ENCODE results near the gene SMARCA2.

Gene SMARCA2

DNA sequence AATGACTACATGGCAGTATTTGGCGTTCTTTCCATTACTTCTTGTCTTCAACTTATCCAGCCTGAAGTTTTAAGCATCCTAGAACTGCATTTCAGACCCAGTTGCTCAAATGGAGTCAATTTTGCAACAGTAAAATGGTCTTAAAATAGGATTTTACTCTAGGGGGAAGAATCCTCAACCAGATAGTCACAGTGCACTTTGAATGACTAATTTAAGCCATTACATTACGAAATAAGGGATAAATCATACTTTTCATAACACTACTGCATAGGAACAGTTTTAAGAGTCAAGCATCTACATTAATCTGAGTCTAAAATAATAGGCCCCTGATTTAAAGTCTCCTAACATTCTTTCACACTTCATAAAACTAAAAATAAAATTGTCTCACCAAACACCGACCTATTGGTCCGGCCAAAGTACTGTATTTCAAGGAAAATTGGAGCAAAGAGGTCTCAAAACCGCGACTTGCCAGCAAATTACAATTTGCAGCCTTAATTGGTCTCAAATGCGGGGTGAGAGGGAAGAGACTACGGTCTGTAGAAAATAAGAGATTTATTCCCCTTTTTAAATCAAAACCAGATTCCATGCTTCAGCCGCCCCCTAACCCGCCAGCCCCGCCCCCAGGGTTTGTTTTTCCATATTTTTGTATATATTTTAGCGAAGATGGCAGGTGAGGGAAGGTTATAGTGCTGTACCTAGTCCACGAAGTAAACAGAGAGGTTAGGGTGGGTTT is 1.2 kb upstream of the SMARCA2 start:
- Histone ChIP-seq H3K27ac (ENCODE audit: insufficient read depth, low read depth, low read length, poor library complexity, severe bottlenecking) (no peak overlapping the region), H3K27me3 (ENCODE audit: control insufficient read depth, insufficient read depth, low read length, poor library complexity, severe bottlenecking) (peaks cover 73% of the 10 kb centered on the region)

DNA sequence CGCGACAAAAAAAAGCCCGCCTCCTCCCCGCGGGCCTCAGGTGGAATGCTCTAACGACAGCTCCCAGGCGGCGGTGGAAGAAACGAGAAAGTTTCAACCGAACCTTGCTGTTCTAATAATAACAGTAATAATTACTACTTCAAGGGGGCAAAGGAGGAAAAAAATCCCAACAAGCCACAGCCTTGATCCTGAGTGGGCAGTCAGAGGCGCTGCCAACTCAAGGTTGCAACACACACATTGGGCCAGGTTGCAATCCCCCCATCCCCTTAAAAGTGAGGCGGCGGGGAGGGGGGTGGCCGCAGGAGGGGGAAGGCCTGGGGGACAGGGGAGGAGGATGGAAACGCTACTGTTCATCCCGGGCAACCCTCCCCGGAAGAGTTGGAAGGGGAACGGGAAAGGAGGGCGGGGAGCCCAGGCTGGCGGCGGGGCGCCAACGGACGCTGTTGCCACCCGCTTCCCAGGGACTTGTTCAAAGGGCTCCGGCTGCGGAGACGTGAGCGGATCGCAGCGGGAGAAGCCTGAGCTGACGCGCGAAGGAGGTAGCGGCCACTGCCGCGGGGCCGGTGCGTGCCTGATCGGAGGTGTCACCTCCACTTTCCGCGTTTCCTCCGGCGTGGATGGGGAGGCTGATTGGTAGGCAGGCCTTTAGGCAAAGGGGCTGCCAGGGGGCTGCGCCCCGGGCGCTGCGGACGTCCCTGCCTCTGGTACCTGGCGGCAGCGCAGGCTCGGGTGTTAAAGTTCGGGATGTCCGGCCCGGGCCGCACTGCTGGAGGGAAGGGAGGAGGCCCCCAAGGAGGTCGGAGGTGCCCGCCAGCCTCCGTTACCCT is 647 bp downstream of the SMARCA2 start:
- H3K9me3 ChIP-seq (ENCODE audit: control insufficient read depth, low read length): no peaks in the 10 kb centered on the region
- H3K27me3 ChIP-seq (ENCODE audit: control insufficient read depth, insufficient read depth, low read length, poor library complexity, severe bottlenecking): peaks cover 91% of the 10 kb centered on the region
- whole genome bisulfite sequencing, 2 experiments: 0% methylated on average over 58 to 59 of the region's 59 CpGs
- no peak overlapping the region for H3K27ac ChIP-seq (ENCODE audit: insufficient read depth, low read depth, low read length, poor library complexity, severe bottlenecking)
- H3K4me3 ChIP-seq (ENCODE audit: insufficient read depth, low read depth, low read length): peak overlapping the region; percentile 81
- H3K4me1 ChIP-seq (ENCODE audit: control insufficient read depth, insufficient read depth, low read length): peaks cover 15% of the 10 kb centered on the region
- no peaks in the 10 kb centered on the region for H3K36me3 ChIP-seq (ENCODE audit: control insufficient read depth, insufficient read depth, low read length)

More for the DNA sequence above, 1.2 kb upstream of the SMARCA2 start:
- no peaks in the 10 kb centered on the region for H3K9me3 ChIP-seq (ENCODE audit: control insufficient read depth, low read length)
- H3K4me3 ChIP-seq (ENCODE audit: insufficient read depth, low read depth, low read length): peak overlapping the region; percentile 81
- H3K36me3 ChIP-seq (ENCODE audit: control insufficient read depth, insufficient read depth, low read length): no peaks in the 10 kb centered on the region
- 39 to 43% methylated on average over 10 to 13 of the region's 13 CpGs for WGBS, 2 experiments
- H3K4me1 ChIP-seq (ENCODE audit: control insufficient read depth, insufficient read depth, low read length): peaks cover 10% of the 10 kb centered on the region

DNA sequence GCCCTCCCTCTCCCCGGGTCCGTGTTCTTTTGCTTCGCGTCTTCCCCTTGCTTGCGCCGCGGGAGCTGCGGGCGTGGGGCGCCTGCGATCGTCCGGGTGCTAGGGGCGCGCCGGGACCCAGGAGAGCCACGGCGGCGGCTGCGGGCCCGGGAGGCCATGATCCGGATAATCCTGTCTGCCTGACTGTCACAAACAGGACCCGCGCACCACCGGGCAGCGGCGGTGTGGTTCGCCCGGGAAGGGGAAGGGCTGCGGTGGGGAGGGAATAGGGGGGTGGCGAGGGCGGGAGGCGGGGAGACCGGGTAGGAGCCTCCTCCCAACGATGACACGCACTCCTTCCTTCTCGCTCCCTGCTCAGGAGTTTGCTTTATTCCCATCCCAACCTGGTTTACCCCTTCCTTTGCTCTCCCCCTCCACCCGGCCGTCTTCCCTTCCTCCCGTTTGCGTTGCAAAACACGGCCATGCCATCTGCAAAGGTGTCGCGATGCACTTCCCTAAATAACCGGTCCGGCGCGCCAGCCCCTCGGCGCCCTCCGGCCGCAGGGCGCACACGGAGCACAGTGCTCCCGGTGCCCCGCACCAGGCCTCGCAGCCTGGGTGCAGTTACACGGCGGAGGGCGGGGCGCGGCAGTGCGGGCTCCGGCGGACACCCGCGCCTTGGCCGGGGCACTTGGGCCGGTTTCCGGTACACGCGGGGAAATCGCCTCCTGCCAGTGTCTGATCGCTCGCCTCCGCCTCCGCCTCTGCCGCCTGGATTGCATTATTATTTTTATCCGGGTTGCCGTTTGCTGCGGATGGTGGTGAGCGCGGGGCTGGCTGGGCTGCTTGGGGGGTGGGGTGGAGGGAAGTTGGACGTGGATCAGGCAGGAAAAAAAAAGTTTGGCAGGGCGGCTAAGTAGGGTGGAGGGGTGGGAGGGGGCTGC is 1.5 kb downstream of the SMARCA2 start:
- H3K9me3 ChIP-seq (ENCODE audit: control insufficient read depth, low read length): no peaks in the 10 kb centered on the region

DNA sequence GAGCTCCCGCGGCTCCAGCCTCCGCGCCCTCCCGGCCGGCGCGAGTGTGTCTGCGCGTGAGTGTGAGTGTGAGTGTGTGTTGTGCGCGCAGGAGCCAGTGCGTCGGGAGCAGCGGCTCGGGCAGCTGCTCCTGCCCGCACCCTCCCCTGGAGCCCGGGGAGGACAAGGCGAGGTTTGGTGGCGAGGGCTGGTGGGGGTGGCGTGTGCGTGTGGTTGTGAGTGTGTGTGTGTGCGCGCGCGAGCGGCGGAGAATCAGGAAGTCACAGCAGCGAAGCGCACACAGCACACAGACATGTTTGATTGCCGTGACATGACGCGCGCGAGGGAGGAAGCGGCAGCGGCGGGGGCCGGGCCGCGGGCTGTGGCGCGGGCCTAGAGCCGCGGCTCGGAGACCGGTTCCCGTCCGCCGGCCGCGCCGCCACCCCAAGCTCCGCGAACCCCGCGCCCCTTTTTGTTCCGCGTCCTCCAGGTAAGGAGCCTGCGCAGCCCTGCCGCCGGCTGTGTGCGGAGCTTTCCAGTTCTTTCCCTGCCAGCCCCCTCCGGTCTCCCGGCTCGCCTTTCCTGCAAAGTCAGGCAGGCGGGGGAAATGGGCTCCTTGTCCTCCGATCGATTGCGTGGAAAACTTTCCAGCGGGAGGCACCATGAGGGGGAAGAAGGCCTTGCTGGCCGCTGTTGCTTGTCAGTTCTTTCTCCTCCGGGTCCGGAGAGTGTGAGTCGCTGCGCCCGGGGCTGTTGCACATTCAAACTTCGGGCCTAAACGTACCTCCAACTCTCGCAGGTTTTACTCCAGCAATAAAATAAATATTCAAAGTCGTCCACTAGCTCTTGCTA is 2.4 kb downstream of the SMARCA2 start:
- 1% methylated on average over 81 of the region's 81 CpGs for WGBS, 2 experiments
- Histone ChIP-seq H3K36me3 (ENCODE audit: control insufficient read depth, insufficient read depth, low read length) (no peaks in the 10 kb centered on the region), H3K27ac (ENCODE audit: insufficient read depth, low read depth, low read length, poor library complexity, severe bottlenecking) (no peak overlapping the region), H3K27me3 (ENCODE audit: control insufficient read depth, insufficient read depth, low read length, poor library complexity, severe bottlenecking) (peaks cover 84% of the 10 kb centered on the region), H3K4me3 (ENCODE audit: insufficient read depth, low read depth, low read length) (peak overlapping the region; percentile 81), H3K4me1 (ENCODE audit: control insufficient read depth, insufficient read depth, low read length) (peaks cover 15% of the 10 kb centered on the region), H3K9me3 (ENCODE audit: control insufficient read depth, low read length) (no peaks in the 10 kb centered on the region)

More for the DNA sequence above, 1.5 kb downstream of the SMARCA2 start:
- peaks cover 15% of the 10 kb centered on the region for H3K4me1 ChIP-seq (ENCODE audit: control insufficient read depth, insufficient read depth, low read length)
- 0 to 1% methylated on average over 85 of the region's 85 CpGs for WGBS, 2 experiments
- peak overlapping the region; percentile 81 for H3K4me3 ChIP-seq (ENCODE audit: insufficient read depth, low read depth, low read length)
- no peaks in the 10 kb centered on the region for H3K36me3 ChIP-seq (ENCODE audit: control insufficient read depth, insufficient read depth, low read length)
- H3K27me3 ChIP-seq (ENCODE audit: control insufficient read depth, insufficient read depth, low read length, poor library complexity, severe bottlenecking): peaks cover 92% of the 10 kb centered on the region
- no peak overlapping the region for H3K27ac ChIP-seq (ENCODE audit: insufficient read depth, low read depth, low read length, poor library complexity, severe bottlenecking)

DNA sequence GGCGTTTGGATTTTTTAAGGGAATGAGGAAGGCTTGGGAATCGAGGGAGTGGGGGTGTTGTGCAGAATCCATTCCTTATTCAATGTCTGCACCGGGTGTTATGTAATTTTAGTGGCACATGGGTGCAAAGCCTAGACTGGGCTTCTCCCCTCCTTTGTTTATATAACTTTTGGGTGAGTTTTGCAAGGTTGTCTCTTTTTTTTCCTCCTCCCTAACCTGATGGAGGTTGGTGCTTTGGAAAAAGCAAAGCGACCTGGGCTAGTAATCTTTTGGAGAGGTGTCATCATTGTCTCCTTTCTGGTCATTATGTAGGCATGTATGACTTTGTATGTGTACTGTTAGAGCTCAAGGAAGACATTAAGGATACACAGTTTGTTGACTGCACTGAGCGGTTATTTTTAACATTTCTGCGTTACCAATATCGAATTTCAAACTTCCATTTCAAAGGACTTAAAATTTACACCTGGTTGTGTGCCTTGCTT is 3.1 kb downstream of the SMARCA2 start:
- H3K4me1 ChIP-seq (ENCODE audit: control insufficient read depth, insufficient read depth, low read length): peaks cover 15% of the 10 kb centered on the region
- peak overlapping the region; percentile 81 for H3K4me3 ChIP-seq (ENCODE audit: insufficient read depth, low read depth, low read length)
- no peak overlapping the region for H3K27ac ChIP-seq (ENCODE audit: insufficient read depth, low read depth, low read length, poor library complexity, severe bottlenecking)
- H3K36me3 ChIP-seq (ENCODE audit: control insufficient read depth, insufficient read depth, low read length): no peaks in the 10 kb centered on the region
- no peaks in the 10 kb centered on the region for H3K9me3 ChIP-seq (ENCODE audit: control insufficient read depth, low read length)
- H3K27me3 ChIP-seq (ENCODE audit: control insufficient read depth, insufficient read depth, low read length, poor library complexity, severe bottlenecking): peaks cover 77% of the 10 kb centered on the region
- WGBS, 2 experiments: 0 to 2% methylated on average over 6 to 7 of the region's 7 CpGs

DNA sequence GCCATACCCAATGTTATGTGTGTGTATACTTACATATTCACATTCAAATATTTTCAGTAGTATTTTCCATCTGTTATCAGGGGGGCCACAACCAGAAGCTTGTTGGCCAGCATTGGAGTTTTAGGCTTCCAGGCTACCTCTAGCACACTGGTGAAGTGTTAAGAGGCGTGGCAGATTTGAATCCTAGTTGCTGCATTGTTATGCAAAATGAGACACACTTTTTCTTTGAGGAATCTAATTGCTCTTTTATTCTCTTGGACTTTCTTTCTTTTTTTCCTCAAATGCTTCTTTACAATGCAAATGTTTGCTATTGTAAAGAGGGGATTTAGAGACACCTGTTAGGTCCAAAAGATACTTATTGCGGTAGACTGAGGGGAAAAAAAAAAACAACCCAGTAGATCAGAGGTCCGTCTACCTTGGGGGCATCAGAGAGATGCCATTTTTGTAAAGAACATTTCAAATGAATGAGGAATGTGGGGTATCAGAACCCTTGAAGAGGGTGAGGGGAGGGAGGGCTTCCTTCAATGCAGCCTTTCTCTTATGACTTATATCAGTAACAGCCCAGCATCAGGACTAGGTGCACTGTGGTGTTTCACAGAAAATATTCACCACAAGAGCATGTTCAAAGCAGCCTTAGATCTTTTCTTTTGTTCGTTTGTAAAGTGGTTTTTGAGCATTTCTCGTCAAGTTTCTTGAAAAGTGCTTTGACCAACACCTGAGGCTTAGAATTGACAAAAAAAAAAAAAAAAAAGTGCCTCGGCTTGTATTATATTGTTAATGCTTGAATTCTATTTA is 3.8 kb downstream of the SMARCA2 start:
- no peaks in the 10 kb centered on the region for H3K36me3 ChIP-seq (ENCODE audit: control insufficient read depth, insufficient read depth, low read length)
- H3K9me3 ChIP-seq (ENCODE audit: control insufficient read depth, low read length): no peaks in the 10 kb centered on the region
- no peak overlapping the region for H3K4me3 ChIP-seq (ENCODE audit: insufficient read depth, low read depth, low read length)
- peaks cover 15% of the 10 kb centered on the region for H3K4me1 ChIP-seq (ENCODE audit: control insufficient read depth, insufficient read depth, low read length)
- WGBS, 2 experiments: 2 to 7% methylated on average over 5 to 6 of the region's 6 CpGs
- no peak overlapping the region for H3K27ac ChIP-seq (ENCODE audit: insufficient read depth, low read depth, low read length, poor library complexity, severe bottlenecking)
- peaks cover 69% of the 10 kb centered on the region for H3K27me3 ChIP-seq (ENCODE audit: control insufficient read depth, insufficient read depth, low read length, poor library complexity, severe bottlenecking)

DNA sequence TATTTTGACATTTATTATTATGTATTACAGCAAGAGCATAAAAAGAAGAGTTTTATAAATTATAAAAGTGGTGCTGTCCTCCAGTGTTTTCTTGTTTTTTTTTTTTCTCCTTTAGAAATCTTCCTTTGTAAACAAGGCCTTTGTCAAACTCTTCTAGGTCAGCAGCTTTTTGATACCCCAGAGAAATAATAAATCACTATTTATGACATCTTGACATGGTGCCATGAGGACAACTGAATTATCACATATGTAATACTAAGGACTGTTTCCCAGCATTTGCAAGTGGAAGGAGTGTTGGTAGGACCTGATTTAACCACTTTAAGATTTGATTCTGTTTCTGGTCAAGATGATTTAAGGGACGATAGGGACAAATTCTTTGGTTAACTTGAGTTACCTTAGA is 4.6 kb downstream of the SMARCA2 start:
- H3K4me1 ChIP-seq (ENCODE audit: control insufficient read depth, insufficient read depth, low read length): peaks cover 15% of the 10 kb centered on the region
- peaks cover 62% of the 10 kb centered on the region for H3K27me3 ChIP-seq (ENCODE audit: control insufficient read depth, insufficient read depth, low read length, poor library complexity, severe bottlenecking)
- 77 to 79% methylated on average over 1 of the region's 1 CpG for WGBS, 2 experiments
- H3K4me3 ChIP-seq (ENCODE audit: insufficient read depth, low read depth, low read length): no peak overlapping the region
- H3K36me3 ChIP-seq (ENCODE audit: control insufficient read depth, insufficient read depth, low read length): no peaks in the 10 kb centered on the region
- no peak overlapping the region for H3K27ac ChIP-seq (ENCODE audit: insufficient read depth, low read depth, low read length, poor library complexity, severe bottlenecking)
- H3K9me3 ChIP-seq (ENCODE audit: control insufficient read depth, low read length): no peaks in the 10 kb centered on the region

DNA sequence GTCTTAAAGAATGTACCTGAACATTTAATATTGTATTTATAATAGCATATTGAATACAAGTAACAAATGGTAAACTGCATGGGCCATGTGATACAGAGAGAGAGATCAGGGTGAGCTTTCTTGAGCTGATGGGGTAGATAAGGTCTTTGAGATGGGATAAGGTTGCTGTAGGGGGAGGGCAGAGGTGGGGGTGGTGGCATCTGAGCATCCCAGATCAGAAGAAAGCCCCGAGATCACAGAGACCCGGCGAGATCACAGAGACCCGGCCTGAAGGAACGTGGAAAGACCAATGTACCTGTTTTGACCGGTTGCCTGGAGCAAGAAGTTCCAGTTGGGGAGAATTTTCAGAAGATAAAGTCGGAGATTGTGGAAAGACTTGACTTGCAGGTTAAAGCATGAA is 6.6 kb downstream of the SMARCA2 start:
- H3K4me1 ChIP-seq (ENCODE audit: control insufficient read depth, insufficient read depth, low read length): peaks cover 15% of the 10 kb centered on the region
- no peak overlapping the region for H3K27ac ChIP-seq (ENCODE audit: insufficient read depth, low read depth, low read length, poor library complexity, severe bottlenecking)
- H3K27me3 ChIP-seq (ENCODE audit: control insufficient read depth, insufficient read depth, low read length, poor library complexity, severe bottlenecking): peaks cover 42% of the 10 kb centered on the region
- 85 to 87% methylated on average over 7 of the region's 7 CpGs for WGBS, 2 experiments
- no peak overlapping the region for H3K4me3 ChIP-seq (ENCODE audit: insufficient read depth, low read depth, low read length)
- no peaks in the 10 kb centered on the region for H3K36me3 ChIP-seq (ENCODE audit: control insufficient read depth, insufficient read depth, low read length)
- no peaks in the 10 kb centered on the region for H3K9me3 ChIP-seq (ENCODE audit: control insufficient read depth, low read length)

DNA sequence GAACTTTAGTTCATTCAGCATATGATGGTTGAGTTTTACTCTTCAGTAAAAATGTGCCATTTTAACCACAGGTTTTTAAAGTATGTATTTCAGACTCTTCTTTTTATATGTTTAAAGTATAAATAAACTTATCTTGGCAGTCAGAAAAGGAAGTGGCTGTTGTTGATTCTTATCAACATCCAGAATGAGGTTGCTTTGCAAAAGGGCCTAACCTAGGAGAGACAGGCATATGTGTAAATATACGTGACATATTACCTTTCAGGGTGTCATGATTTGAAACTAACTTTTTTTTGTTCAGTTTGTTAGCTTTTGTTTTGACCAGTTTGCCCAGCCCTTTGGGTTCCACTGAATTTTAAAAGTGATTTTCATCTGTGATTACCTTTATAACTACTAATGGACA is 7.4 kb downstream of the SMARCA2 start:
- 86 to 100% methylated on average over 1 of the region's 1 CpG for whole genome bisulfite sequencing, 2 experiments
- Histone ChIP-seq H3K4me1 (ENCODE audit: control insufficient read depth, insufficient read depth, low read length) (peaks cover 15% of the 10 kb centered on the region), H3K9me3 (ENCODE audit: control insufficient read depth, low read length) (no peaks in the 10 kb centered on the region), H3K36me3 (ENCODE audit: control insufficient read depth, insufficient read depth, low read length) (no peaks in the 10 kb centered on the region), H3K4me3 (ENCODE audit: insufficient read depth, low read depth, low read length) (no peak overlapping the region), H3K27me3 (ENCODE audit: control insufficient read depth, insufficient read depth, low read length, poor library complexity, severe bottlenecking) (peaks cover 33% of the 10 kb centered on the region), H3K27ac (ENCODE audit: insufficient read depth, low read depth, low read length, poor library complexity, severe bottlenecking) (no peak overlapping the region)

Data from ectodermal cell (in vitro differentiated cells).